Mucosa of descending colon (tissue), 3 donors: ENCODE measurements around the gene GJC1. TPM values are rescaled to one million over a fixed set of nuclear protein-coding genes. Genes with fewer than 3 reads are reported as not detected.

Source experiments
- ATAC-seq: fragments of 200-7000 bp; cut with Tn5 transposase; one replicate; pipeline ENCODE4 v1.9.1; 2020; ENCODE audit warnings: mild to moderate bottlenecking, moderate library complexity
- DNase-seq, 3 donors: peaks; one replicate each; pipeline ENCODE4 v3.0.0-alpha.2; 2020
- H3K36me3 ChIP-seq: fragments of 200-600 bp; one replicate; pipeline ENCODE4 v1.8.0; 2021; ENCODE audit warnings: low read depth, mild to moderate bottlenecking
- H3K4me1 ChIP-seq: fragments of 200-600 bp; one replicate; pipeline ENCODE4 v1.8.0; 2021; ENCODE audit warnings: low read depth, mild to moderate bottlenecking
- H3K4me3 ChIP-seq: fragments of 200-600 bp; one replicate; pipeline ENCODE4 v1.8.0; 2021; ENCODE audit warnings: mild to moderate bottlenecking
- H3K9me3 ChIP-seq: fragments of 200-600 bp; one replicate; pipeline ENCODE4 v1.8.0; 2021; ENCODE audit warnings: mild to moderate bottlenecking
- CTCF ChIP-seq: fragments of 200-600 bp; IDR thresholded peaks from one replicate; pipeline ENCODE4 v1.8.0; 2022; ENCODE audit warnings: antibody characterized with exemption, mild to moderate bottlenecking
- intact Hi-C, 2 donors: fragments of 100-400 bp; cut with DNase I in 1 of 2; cut with micrococcal nuclease in 1 of 2; formaldehyde crosslinking; loops; one replicate each; pipeline versions ENCODE4 v1.11.0 to v1.11.1; 2022; cut with DNase I, micrococcal nuclease
- total RNA-seq, 3 donors: library from RNA; stranded (reverse); fragmentation: NEBNext Ultra II Directional in 2 of 3; extraction: Animal tissue kit (Norgen Biotek cat#: 25700) in 2 of 3; gene quantifications; one replicate each; pipeline versions ENCODE4 v1.2.1 to v1.2.4, GENCODE V29; 2021 to 2023
- donor health status: DM: no; HTN: no; CAD: no; lungs with moderate emphysema.
- donor health status: DM: no; HTN: no; CAD: no.
- donor health status: DM: no; HTN: yes; CAD: no.

The GJC1 gene
- total RNA-seq, 3 donors from 2014 or later, result 2.2 to 140 (median 5.7) TPM

DNA sequence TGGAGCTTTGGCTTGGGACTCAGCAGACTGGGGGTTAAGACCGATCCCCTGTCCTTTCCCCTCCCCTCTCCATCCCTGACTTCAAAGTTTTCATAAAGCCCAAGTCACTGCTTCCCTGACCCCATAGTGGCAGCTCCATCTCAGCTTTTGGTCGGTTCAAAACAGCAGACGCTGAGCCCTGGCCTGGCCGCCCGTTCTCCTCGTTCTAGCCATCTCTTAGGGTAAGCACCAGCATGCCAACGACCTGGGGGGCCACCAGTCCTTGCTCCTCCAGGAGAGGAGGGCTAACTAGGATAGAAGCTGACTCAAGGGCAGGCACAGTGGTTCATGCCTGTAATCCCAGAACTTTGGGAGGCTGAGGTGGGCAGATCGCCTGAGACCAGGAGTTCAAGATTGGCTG, 16.1 kb upstream of the GJC1 start:
- no peaks in the 10 kb centered on the region for H3K4me1 ChIP-seq
- no peak overlapping the region for H3K4me3 ChIP-seq
- DNase-seq, result no peak
- TF ChIP-seq CTCF, result no peak
- H3K9me3 ChIP-seq, result no peaks in the 10 kb centered on the region
- intact Hi-C loops, result no loop called here
- H3K36me3 ChIP-seq, result no peaks in the 10 kb centered on the region
- no peak for ATAC-seq

GRCh38 chr17:44844390-44844830, 14.3 kb upstream of the GJC1 start:
- no peaks in the 10 kb centered on the region for H3K9me3 ChIP-seq
- no peak overlapping the region for H3K4me3 ChIP-seq
- no peaks in the 10 kb centered on the region for H3K4me1 ChIP-seq
- TF ChIP-seq CTCF, result no peak
- no peaks in the 10 kb centered on the region for H3K36me3 ChIP-seq
- no peak for DNase-seq
- ATAC-seq, result no peak
- intact Hi-C loops, result no loop called here

GRCh38 chr17:44842748-44843147, 12.7 kb upstream of the GJC1 start:
- intact Hi-C loops, result no loop called here

GRCh38 chr17:44840936-44841335, 10.8 kb upstream of the GJC1 start:
- Histone ChIP-seq H3K4me3 (no peak overlapping the region), H3K9me3 (no peaks in the 10 kb centered on the region), H3K36me3 (no peaks in the 10 kb centered on the region), H3K4me1 (no peaks in the 10 kb centered on the region)
- no peak for TF ChIP-seq CTCF
- intact Hi-C loops, result no loop called here
- DNase-seq (no peak), ATAC-seq (no peak)

More at GRCh38 chr17:44842748-44843147, 12.7 kb upstream of the GJC1 start:
- no peak overlapping the region for H3K4me3 ChIP-seq
- H3K36me3 ChIP-seq, result no peaks in the 10 kb centered on the region
- no peak for TF ChIP-seq CTCF
- H3K4me1 ChIP-seq, result no peaks in the 10 kb centered on the region
- no peaks in the 10 kb centered on the region for H3K9me3 ChIP-seq
- no peak for DNase-seq
- no peak for ATAC-seq

- DNase-seq, result no peak
- ATAC-seq, result no peak
- Histone ChIP-seq H3K4me3 (no peak overlapping the region), H3K4me1 (no peaks in the 10 kb centered on the region), H3K9me3 (no peaks in the 10 kb centered on the region), H3K36me3 (no peaks in the 10 kb centered on the region)
- TF ChIP-seq CTCF, result no peak
- intact Hi-C loops, result no loop called here
Observed at GRCh38 chr17:44840274-44840673, 10.2 kb upstream of the GJC1 start.

- TF ChIP-seq CTCF, result no peak
- no peak for ATAC-seq
- Histone ChIP-seq H3K4me1 (no peaks in the 10 kb centered on the region), H3K9me3 (no peaks in the 10 kb centered on the region), H3K4me3 (no peak overlapping the region), H3K36me3 (no peaks in the 10 kb centered on the region)
- DNase-seq, result no peak
- intact Hi-C loops, result no loop called here
Observed at GRCh38 chr17:44837196-44837595, 7.1 kb upstream of the GJC1 start.
